Hematopoietic multipotent progenitor cell treated with erythropoietin and hydrocortisone succinate and interleukin-3 and kit ligand, for 4 days (in vitro differentiated cells): ENCODE data around the gene KRT84.

ENCODE experiments used
- DNase-seq: peaks from one replicate; pipeline ENCODE4 v3.0.0-alpha.2; 2015

Gene KRT84

GRCh38 chr12:52385226-52385702 is at the start of gene KRT84:
Gene KRT84, minus strand, starts transcription at chr12:52385652. Its CDS starts 67 bp downstream, at chr12:52385585.
- DNase-seq = no peak

GRCh38 chr12:52434760-52435530 is 49.5 kb upstream of the KRT84 start:
- no peak for DNase-seq

- DNase-seq = no peak
Observed at GRCh38 chr12:52434081-52434733, 48.8 kb upstream of the KRT84 start, which contains the start of gene KRT75. Gene KRT75, minus strand, starts transcription at chr12:52434371. Its CDS starts 67 bp downstream, at chr12:52434304.

GRCh38 chr12:52433501-52434080 is 48.1 kb upstream of the KRT84 start:
- DNase-seq = no peak

GRCh38 chr12:52432559-52433207 is 47.2 kb upstream of the KRT84 start:
- no peak for DNase-seq

GRCh38 chr12:52428121-52428520 is 42.7 kb upstream of the KRT84 start:
- no peak for DNase-seq

GRCh38 chr12:52427083-52427482 is 41.6 kb upstream of the KRT84 start:
- DNase-seq = no peak

- no peak for DNase-seq
Observed at GRCh38 chr12:52426034-52426433, 40.6 kb upstream of the KRT84 start.

GRCh38 chr12:52425466-52425865 is 40.0 kb upstream of the KRT84 start:
- DNase-seq = no peak

GRCh38 chr12:52423661-52424500 is 38.4 kb upstream of the KRT84 start:
- no peak for DNase-seq

- DNase-seq = no peak
Observed at GRCh38 chr12:52423035-52423434, 37.6 kb upstream of the KRT84 start.

GRCh38 chr12:52419656-52420055 is 34.2 kb upstream of the KRT84 start:
- no peak for DNase-seq

GRCh38 chr12:52418576-52419110 is 33.2 kb upstream of the KRT84 start:
- DNase-seq = no peak

GRCh38 chr12:52417740-52418139 is 32.3 kb upstream of the KRT84 start:
- DNase-seq = no peak

GRCh38 chr12:52416795-52417194 is 31.3 kb upstream of the KRT84 start:
- DNase-seq = no peak

- DNase-seq = no peak
Observed at GRCh38 chr12:52415870-52416750, 30.7 kb upstream of the KRT84 start.

- DNase-seq = no peak
Observed at GRCh38 chr12:52414936-52415335, 29.5 kb upstream of the KRT84 start.

GRCh38 chr12:52413782-52414345 is 28.4 kb upstream of the KRT84 start:
- DNase-seq = no peak

- DNase-seq = no peak
Observed at GRCh38 chr12:52413202-52413601, 27.8 kb upstream of the KRT84 start.

GRCh38 chr12:52411815-52412214 is 26.4 kb upstream of the KRT84 start:
- DNase-seq = no peak
